ENCODE results near the gene NCEH1.

NCEH1 gene

GRCh38 chr3:172606021-172606420 lies 104.8 kb downstream of the NCEH1 start:
- no peak overlapping the region for H3K23ac ChIP-seq (ENCODE audit: low read length)
- WGBS (ENCODE audit: extremely low coverage, insufficient coverage, low lambda C conversion rate), result no CpG with 5 or more reads among the region's 5 CpGs
- no peak overlapping the region for H3K9ac ChIP-seq (ENCODE audit: low read length)
- no peak overlapping the region for H3K4ac ChIP-seq (ENCODE audit: low read depth, low read length)
- no peaks in the 10 kb centered on the region for H3K79me2 ChIP-seq (ENCODE audit: control insufficient read depth, insufficient read depth, low read length)
- no peak overlapping the region for H3K4me3 ChIP-seq (ENCODE audit: low read length)
- no peak overlapping the region for H2BK120ac ChIP-seq (ENCODE audit: low read depth, low read length)
- no peak overlapping the region for H2BK5ac ChIP-seq (ENCODE audit: low read length)
- H3K27ac ChIP-seq (ENCODE audit: low read depth, low read length), result no peak overlapping the region
- H3K36me3 ChIP-seq (ENCODE audit: control insufficient read depth, insufficient read depth, low read length), result no peaks in the 10 kb centered on the region
- H4K5ac ChIP-seq (ENCODE audit: low read length), result no peak overlapping the region
- H2BK15ac ChIP-seq (replicated peaks; ENCODE audit: low read depth), result no peak overlapping the region
- DNase-seq, result no peak
- no peak overlapping the region for H3K4me2 ChIP-seq (ENCODE audit: low read length)
- H3K56ac ChIP-seq (ENCODE audit: low read length), result no peak overlapping the region
- no peaks in the 10 kb centered on the region for H3K79me1 ChIP-seq (ENCODE audit: low read length)
- no peaks in the 10 kb centered on the region for H3K27me3 ChIP-seq (ENCODE audit: insufficient read depth, low read length, poor library complexity)
- no peak overlapping the region for H3K18ac ChIP-seq (ENCODE audit: low read length)
- H2AK5ac ChIP-seq (ENCODE audit: low read length), result no peak overlapping the region
- H3K4me1 ChIP-seq (ENCODE audit: control insufficient read depth, low read depth, low read length), result peaks cover 3% of the 10 kb centered on the region
- H4K8ac ChIP-seq (ENCODE audit: low read depth, low read length), result no peak overlapping the region

- Histone ChIP-seq H3K4ac (ENCODE audit: low read depth, low read length) (no peak overlapping the region), H3K4me2 (ENCODE audit: low read length) (no peak overlapping the region), H3K4me1 (ENCODE audit: control insufficient read depth, low read depth, low read length) (peaks cover 3% of the 10 kb centered on the region), H3K27ac (ENCODE audit: low read depth, low read length) (no peak overlapping the region), H3K18ac (ENCODE audit: low read length) (no peak overlapping the region), H2BK15ac (replicated peaks; ENCODE audit: low read depth) (no peak overlapping the region), H3K56ac (ENCODE audit: low read length) (no peak overlapping the region), H2BK5ac (ENCODE audit: low read length) (no peak overlapping the region), H3K23ac (ENCODE audit: low read length) (no peak overlapping the region), H2AK5ac (ENCODE audit: low read length) (no peak overlapping the region), H3K27me3 (ENCODE audit: insufficient read depth, low read length, poor library complexity) (no peaks in the 10 kb centered on the region), H3K79me2 (ENCODE audit: control insufficient read depth, insufficient read depth, low read length) (no peaks in the 10 kb centered on the region), H3K4me3 (ENCODE audit: low read length) (no peak overlapping the region), H3K79me1 (ENCODE audit: low read length) (no peaks in the 10 kb centered on the region), H3K36me3 (ENCODE audit: control insufficient read depth, insufficient read depth, low read length) (no peaks in the 10 kb centered on the region), H2BK120ac (ENCODE audit: low read depth, low read length) (no peak overlapping the region), H4K8ac (ENCODE audit: low read depth, low read length) (no peak overlapping the region), H4K5ac (ENCODE audit: low read length) (no peak overlapping the region), H3K9ac (ENCODE audit: low read length) (no peak overlapping the region)
- DNase-seq, result no peak
- WGBS (ENCODE audit: extremely low coverage, insufficient coverage, low lambda C conversion rate), result no CpG with 5 or more reads among the region's 3 CpGs
Measured at GRCh38 chr3:172604895-172605646, 105.8 kb downstream of the NCEH1 start.

GRCh38 chr3:172601066-172601832 lies 109.6 kb downstream of the NCEH1 start:
- H4K5ac ChIP-seq (ENCODE audit: low read length), result no peak overlapping the region
- no peak for DNase-seq
- H3K4me3 ChIP-seq (ENCODE audit: low read length), result no peak overlapping the region
- H2BK5ac ChIP-seq (ENCODE audit: low read length), result no peak overlapping the region
- no peak overlapping the region for H3K4me2 ChIP-seq (ENCODE audit: low read length)
- H3K23ac ChIP-seq (ENCODE audit: low read length), result no peak overlapping the region
- no peak overlapping the region for H2BK120ac ChIP-seq (ENCODE audit: low read depth, low read length)
- H3K18ac ChIP-seq (ENCODE audit: low read length), result no peak overlapping the region
- H2AK5ac ChIP-seq (ENCODE audit: low read length), result no peak overlapping the region
- H3K9ac ChIP-seq (ENCODE audit: low read length), result no peak overlapping the region
- H3K27me3 ChIP-seq (ENCODE audit: insufficient read depth, low read length, poor library complexity), result no peaks in the 10 kb centered on the region
- H4K8ac ChIP-seq (ENCODE audit: low read depth, low read length), result no peak overlapping the region
- no peak overlapping the region for H3K27ac ChIP-seq (ENCODE audit: low read depth, low read length)
- H3K79me1 ChIP-seq (ENCODE audit: low read length), result no peaks in the 10 kb centered on the region
- no peak overlapping the region for H3K4ac ChIP-seq (ENCODE audit: low read depth, low read length)
- H2BK15ac ChIP-seq (replicated peaks; ENCODE audit: low read depth), result no peak overlapping the region
- H3K36me3 ChIP-seq (ENCODE audit: control insufficient read depth, insufficient read depth, low read length), result no peaks in the 10 kb centered on the region
- WGBS (ENCODE audit: extremely low coverage, insufficient coverage, low lambda C conversion rate), result no CpG with 5 or more reads among the region's 3 CpGs
- no peaks in the 10 kb centered on the region for H3K79me2 ChIP-seq (ENCODE audit: control insufficient read depth, insufficient read depth, low read length)
- no peaks in the 10 kb centered on the region for H3K4me1 ChIP-seq (ENCODE audit: control insufficient read depth, low read depth, low read length)
- no peak overlapping the region for H3K56ac ChIP-seq (ENCODE audit: low read length)

GRCh38 chr3:172600644-172601065 lies 110.2 kb downstream of the NCEH1 start:
- H3K79me2 ChIP-seq (ENCODE audit: control insufficient read depth, insufficient read depth, low read length), result no peaks in the 10 kb centered on the region
- no peak overlapping the region for H3K4ac ChIP-seq (ENCODE audit: low read depth, low read length)
- H3K36me3 ChIP-seq (ENCODE audit: control insufficient read depth, insufficient read depth, low read length), result no peaks in the 10 kb centered on the region
- no peak overlapping the region for H3K4me2 ChIP-seq (ENCODE audit: low read length)
- no peak overlapping the region for H3K56ac ChIP-seq (ENCODE audit: low read length)
- H3K9ac ChIP-seq (ENCODE audit: low read length), result no peak overlapping the region
- no peaks in the 10 kb centered on the region for H3K27me3 ChIP-seq (ENCODE audit: insufficient read depth, low read length, poor library complexity)
- H2AK5ac ChIP-seq (ENCODE audit: low read length), result no peak overlapping the region
- WGBS (ENCODE audit: extremely low coverage, insufficient coverage, low lambda C conversion rate), result no CpG with 5 or more reads among the region's 3 CpGs
- no peak overlapping the region for H3K23ac ChIP-seq (ENCODE audit: low read length)
- no peak overlapping the region for H2BK120ac ChIP-seq (ENCODE audit: low read depth, low read length)
- H3K27ac ChIP-seq (ENCODE audit: low read depth, low read length), result no peak overlapping the region
- H3K79me1 ChIP-seq (ENCODE audit: low read length), result no peaks in the 10 kb centered on the region
- no peak for DNase-seq
- H3K18ac ChIP-seq (ENCODE audit: low read length), result no peak overlapping the region
- H3K4me1 ChIP-seq (ENCODE audit: control insufficient read depth, low read depth, low read length), result no peaks in the 10 kb centered on the region
- H4K5ac ChIP-seq (ENCODE audit: low read length), result no peak overlapping the region
- H3K4me3 ChIP-seq (ENCODE audit: low read length), result no peak overlapping the region
- H2BK5ac ChIP-seq (ENCODE audit: low read length), result no peak overlapping the region
- no peak overlapping the region for H4K8ac ChIP-seq (ENCODE audit: low read depth, low read length)
- H2BK15ac ChIP-seq (replicated peaks; ENCODE audit: low read depth), result no peak overlapping the region

- Histone ChIP-seq H3K27me3 (ENCODE audit: insufficient read depth, low read length, poor library complexity) (no peaks in the 10 kb centered on the region), H3K56ac (ENCODE audit: low read length) (no peak overlapping the region)
Measured at GRCh38 chr3:172598904-172599303, 112.0 kb downstream of the NCEH1 start.

More at GRCh38 chr3:172598904-172599303, 112.0 kb downstream of the NCEH1 start:
- no peak overlapping the region for H2BK5ac ChIP-seq (ENCODE audit: low read length)
- H4K8ac ChIP-seq (ENCODE audit: low read depth, low read length), result no peak overlapping the region
- no peak overlapping the region for H3K9ac ChIP-seq (ENCODE audit: low read length)
- H3K18ac ChIP-seq (ENCODE audit: low read length), result no peak overlapping the region
- no peak overlapping the region for H3K4ac ChIP-seq (ENCODE audit: low read depth, low read length)
- no peak overlapping the region for H3K27ac ChIP-seq (ENCODE audit: low read depth, low read length)
- H3K79me2 ChIP-seq (ENCODE audit: control insufficient read depth, insufficient read depth, low read length), result no peaks in the 10 kb centered on the region
- H4K5ac ChIP-seq (ENCODE audit: low read length), result no peak overlapping the region
- no peak for DNase-seq
- no peak overlapping the region for H2BK15ac ChIP-seq (replicated peaks; ENCODE audit: low read depth)
- H3K79me1 ChIP-seq (ENCODE audit: low read length), result no peaks in the 10 kb centered on the region
- H2AK5ac ChIP-seq (ENCODE audit: low read length), result no peak overlapping the region
- no peak overlapping the region for H3K23ac ChIP-seq (ENCODE audit: low read length)
- H2BK120ac ChIP-seq (ENCODE audit: low read depth, low read length), result no peak overlapping the region
- no peak overlapping the region for H3K4me3 ChIP-seq (ENCODE audit: low read length)
- H3K4me2 ChIP-seq (ENCODE audit: low read length), result no peak overlapping the region
- WGBS (ENCODE audit: extremely low coverage, insufficient coverage, low lambda C conversion rate), result no CpG with 5 or more reads among the region's 3 CpGs
- no peaks in the 10 kb centered on the region for H3K4me1 ChIP-seq (ENCODE audit: control insufficient read depth, low read depth, low read length)
- no peaks in the 10 kb centered on the region for H3K36me3 ChIP-seq (ENCODE audit: control insufficient read depth, insufficient read depth, low read length)

Data from mesendoderm (in vitro differentiated cells).